AG10803 (cell line): ENCODE measurements around the gene AKR7A2.

Source experiments
- DNase-seq: peaks from one replicate; pipeline ENCODE4 v3.0.0; 2010; ENCODE audit warnings: low read depth
- H3K4me3 ChIP-seq: 2 replicates; pipeline ENCODE4 v1.5.1; 2011; ENCODE audit warnings: mild to moderate bottlenecking, low read length, control low read depth
- CTCF ChIP-seq: conservative IDR thresholded peaks from 2 replicates; pipeline ENCODE4 v1.5.1; 2011; ENCODE audit warnings: mild to moderate bottlenecking, low read length, control low read depth, inconsistent platforms

The AKR7A2 gene

DNA sequence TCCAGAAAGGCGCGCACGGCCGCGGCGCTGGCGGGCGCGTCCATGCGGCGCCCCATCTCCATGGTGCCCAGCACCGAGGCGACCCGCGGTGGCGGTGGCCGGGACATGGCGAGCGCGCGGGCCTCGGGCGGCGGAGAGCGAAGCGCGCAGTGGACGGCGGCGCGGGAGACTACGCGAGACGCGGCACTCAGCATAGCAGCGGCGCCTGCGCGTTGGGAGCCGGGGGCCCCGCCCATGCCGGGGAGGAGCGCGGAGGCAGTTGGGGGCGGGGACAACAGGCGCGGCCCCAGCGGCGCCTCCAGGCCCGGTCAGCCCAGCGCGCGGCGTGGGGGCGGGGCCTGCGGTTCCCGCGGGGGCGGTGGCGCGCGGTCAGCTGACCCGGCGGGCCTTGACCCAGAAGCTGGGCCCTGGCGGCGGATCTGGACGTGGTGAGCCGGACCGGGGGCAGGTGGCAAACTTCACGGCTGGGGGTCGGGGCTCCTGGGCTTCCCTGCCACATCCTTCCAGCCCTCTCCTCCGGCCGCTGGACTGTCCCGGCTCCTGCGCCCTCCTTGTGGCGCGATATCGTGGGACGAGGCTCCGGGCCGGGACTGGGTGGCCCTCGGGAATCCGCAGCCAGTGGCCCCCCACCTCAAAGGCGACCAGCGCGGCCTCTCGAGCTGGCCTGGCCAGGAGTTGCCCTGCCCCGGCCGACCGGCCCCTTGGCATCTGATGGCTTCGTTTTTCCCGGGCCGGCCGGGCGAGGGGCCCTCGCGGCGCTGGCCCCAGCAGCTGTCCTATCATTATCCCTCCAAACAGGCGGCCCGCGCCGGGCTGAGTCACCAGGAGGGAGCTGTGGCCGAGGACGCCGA, at the start of gene AKR7A2, which contains the start of gene SLC66A1:
Gene AKR7A2, minus strand, starts transcription at position 214 of the 851 bp plus-strand sequence. Its CDS starts 20 bp downstream, at position 194.
Gene SLC66A1, plus strand, starts transcription at position 396 of the 851 bp plus-strand sequence. CDS start 5,352 bp downstream, outside the sequence.
- H3K4me3 ChIP-seq: peak within 1 kb of the TSS; percentile 84
- TF ChIP-seq CTCF: 0 out of 2 replicates have a peak, but pooled peaks have one; percentile 2
- peak; percentile 89 for DNase-seq

DNA sequence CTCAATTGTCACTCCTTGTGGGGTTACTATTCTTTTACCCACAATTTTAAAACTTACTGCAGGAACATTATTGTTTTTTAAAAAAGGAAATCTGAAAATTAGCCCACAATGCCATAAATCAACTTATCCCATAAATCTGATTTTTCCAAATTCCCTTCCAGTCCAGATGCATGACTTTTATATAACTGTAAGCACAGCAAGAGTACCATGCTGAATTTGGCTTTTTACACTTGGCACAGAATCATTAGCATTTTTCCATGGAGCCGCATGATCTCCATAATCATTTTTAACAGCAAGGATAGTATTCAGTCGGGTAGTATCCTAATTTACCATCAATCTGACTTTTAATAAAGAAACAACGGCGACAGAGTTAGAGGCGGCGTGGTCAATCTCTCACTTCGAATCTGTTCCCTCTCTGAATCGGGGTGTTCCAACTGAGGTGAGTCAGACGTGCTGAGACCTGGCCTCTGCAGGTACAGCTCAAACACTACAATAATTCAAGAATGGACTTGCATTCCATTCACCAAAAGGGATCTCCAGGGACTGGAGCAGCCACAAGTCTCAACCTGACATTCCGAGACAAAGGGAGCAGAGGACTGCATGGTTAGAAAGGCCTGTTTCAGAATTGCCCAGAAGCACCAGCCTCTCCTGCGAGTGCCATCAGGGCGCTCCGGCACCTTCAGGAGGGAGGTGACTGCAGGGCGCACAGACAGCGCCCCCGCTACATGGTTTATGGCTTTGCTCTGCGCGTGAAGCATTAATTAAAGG, 49.1 kb upstream of the AKR7A2 start:
- H3K4me3 ChIP-seq: no peak overlapping the region
- no peak for DNase-seq
- TF ChIP-seq CTCF: no peak

DNA sequence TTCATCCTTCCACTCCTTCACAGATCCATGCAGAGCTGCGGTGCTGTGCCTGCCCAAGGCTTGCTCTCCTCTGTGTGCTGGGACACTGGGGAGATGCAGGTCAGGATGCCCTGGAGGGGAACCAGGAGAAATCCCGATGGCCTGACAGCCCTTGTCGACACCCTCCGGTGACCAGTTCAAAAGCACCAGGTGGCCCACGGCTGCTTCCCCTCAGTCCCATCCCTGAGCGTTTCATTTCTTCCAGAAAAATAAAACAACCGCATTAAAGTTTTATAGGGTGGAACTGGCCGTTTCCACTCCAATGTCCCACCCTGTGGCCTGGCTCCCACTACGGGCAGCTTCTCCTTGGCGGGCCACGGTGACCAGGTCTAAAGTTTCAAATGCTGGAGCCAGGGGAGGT, 48.5 kb upstream of the AKR7A2 start:
- H3K4me3 ChIP-seq: no peak overlapping the region
- no peak for TF ChIP-seq CTCF
- no peak for DNase-seq

- no peak for TF ChIP-seq CTCF
- DNase-seq: no peak
- H3K4me3 ChIP-seq: no peak overlapping the region
Observed at GRCh38 chr1:19360016-19360415, 48.1 kb upstream of the AKR7A2 start.

DNA sequence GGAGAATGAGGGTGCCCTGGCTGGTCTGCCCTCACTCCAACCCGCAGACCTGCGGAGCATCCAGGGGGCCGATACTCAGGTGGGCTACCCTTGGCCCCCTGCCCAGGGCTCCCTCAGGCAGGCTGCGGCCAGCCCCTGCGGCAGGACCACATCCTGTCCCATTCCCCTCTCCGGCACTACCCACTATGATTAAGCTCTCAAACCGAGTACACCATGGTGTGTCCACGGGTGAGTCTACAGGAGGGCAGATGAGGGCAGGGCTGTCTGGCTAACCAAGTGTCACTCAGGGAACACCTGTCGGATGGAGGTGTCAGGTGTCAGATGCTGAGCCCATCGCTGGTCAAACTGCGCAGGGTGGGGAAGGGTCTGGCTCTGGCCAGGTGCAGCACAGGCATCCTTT, 47.4 kb upstream of the AKR7A2 start:
- no peak for DNase-seq

DNA sequence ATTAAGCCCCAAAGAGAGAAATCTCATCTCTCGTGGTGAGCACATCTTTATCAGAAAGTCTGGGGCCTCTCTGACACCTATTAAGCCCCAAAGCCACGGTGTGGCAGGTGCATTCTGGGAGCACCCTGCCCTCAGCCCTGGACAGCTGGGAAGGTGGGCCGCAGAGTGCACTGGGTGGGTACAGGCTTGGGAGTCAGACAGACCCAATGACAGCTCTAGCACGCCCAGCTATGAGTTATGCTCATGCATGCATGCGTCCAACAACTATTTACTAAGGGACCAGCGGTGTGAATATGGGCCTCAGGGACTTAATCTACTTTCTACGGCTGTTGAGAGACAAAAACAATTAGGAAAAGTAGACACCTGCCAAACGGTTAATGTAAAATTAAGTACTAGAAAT, 46.8 kb upstream of the AKR7A2 start:
- no peak for DNase-seq
- H3K4me3 ChIP-seq: no peak overlapping the region
- no peak for TF ChIP-seq CTCF

More for the DNA sequence above, 47.4 kb upstream of the AKR7A2 start:
- no peak overlapping the region for H3K4me3 ChIP-seq
- TF ChIP-seq CTCF: no peak
